Ecto neural progenitor cell (in vitro differentiated cells): Measurements from ENCODE around the gene ATAT1.
A peak's percentile ranks its signal among the peaks of the same experiment; 100 is the strongest.

Experiments
- DNase-seq: peaks from one replicate; pipeline ENCODE4 v3.0.0-alpha.2; 2018; ENCODE audit warnings: low spot score

ATAT1 gene

GRCh38 chr6:30684386-30685156 lies 57.9 kb downstream of the ATAT1 start:
- DNase-seq, result no peak

- DNase-seq, result no peak
These were observed 58.7 kb downstream of the ATAT1 start for GRCh38 chr6:30685157-30686008.

DNA sequence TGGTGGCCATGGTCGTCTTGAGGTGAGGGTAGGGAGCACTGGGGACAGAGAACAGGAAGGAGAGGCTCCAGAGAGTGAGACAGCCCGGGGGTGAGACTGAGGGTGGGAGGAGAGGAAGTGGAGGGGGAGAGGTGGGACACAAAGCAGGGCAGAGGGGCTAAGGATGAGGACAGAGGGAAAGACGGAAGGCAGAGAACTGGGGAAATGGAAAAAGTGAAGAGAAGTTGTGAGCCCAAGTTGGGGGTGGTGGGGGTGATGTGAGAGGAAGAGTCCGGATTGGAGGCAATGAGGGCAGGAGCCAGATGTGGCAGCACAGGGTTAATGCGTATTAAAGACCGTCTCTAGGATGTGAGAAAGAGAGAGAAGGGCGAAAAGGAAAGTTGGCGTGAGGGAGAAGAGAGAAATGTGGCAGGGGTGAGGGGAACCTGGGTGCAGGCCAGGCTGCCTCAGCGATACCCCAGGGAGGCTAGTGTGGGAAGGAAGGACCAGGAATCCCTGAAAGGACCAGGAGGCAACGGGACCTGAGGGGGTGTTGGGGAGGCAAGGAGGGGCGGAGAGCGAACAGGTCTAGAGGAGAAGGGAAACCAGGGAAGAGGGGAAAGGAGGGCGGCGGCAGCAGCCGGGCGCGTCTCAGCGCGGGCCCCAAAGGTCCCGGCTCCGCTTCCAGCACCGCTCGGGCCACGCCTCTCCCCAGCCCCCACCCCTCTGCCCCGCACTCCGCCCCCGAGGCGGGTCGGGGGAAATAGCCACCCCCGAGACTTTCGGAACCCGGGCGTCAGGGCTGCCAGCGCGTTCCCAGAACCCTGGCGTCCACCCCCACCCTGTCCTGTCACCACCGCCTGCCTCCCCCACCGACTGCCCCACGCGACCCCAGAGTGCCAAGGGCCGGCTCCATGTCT lies 59.6 kb downstream of the ATAT1 start, which contains the start of gene PPP1R18:
TSS of gene PPP1R18 (minus strand) at position 637 of the 899 bp plus-strand sequence. CDS start at position 10, 627 bp downstream.
- no peak for DNase-seq

DNA sequence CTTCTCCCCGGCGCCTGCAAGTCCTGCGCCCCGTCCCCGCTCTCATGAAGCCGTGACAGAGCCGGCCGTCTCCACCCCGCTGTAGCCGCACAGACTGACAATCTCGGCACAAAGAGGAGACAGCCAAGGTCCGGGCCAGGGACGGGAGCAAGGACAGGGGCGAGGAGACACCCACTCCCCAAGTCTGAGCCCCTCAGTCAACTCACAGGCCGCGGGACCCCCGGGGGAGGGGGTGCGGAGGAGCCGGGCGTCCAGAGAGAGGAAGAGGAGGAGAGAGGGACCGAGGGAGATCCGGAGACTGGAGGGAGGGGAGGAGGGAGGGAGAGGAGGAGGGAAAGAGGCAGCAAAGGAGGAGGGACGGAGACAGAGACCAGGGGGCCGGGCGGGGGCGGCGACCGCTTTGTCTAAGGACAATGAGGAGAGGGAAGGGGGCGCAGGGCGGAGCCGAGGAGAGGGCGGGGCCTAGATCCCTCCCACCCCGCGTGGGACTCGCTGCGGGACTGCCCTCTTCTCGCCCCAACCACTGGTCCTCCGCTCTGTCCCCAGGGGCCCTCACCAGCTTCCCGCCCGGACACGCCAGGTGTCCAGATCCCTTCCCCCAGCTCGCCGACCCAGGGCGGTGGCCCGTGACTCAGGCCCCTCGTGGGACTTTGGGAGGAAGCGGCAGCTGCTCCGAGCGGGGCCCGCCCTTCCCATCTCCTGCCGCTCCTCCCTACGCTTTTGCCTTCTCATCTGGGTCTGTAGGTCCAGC lies 60.4 kb downstream of the ATAT1 start:
- DNase-seq, result peak; percentile 92

DNA sequence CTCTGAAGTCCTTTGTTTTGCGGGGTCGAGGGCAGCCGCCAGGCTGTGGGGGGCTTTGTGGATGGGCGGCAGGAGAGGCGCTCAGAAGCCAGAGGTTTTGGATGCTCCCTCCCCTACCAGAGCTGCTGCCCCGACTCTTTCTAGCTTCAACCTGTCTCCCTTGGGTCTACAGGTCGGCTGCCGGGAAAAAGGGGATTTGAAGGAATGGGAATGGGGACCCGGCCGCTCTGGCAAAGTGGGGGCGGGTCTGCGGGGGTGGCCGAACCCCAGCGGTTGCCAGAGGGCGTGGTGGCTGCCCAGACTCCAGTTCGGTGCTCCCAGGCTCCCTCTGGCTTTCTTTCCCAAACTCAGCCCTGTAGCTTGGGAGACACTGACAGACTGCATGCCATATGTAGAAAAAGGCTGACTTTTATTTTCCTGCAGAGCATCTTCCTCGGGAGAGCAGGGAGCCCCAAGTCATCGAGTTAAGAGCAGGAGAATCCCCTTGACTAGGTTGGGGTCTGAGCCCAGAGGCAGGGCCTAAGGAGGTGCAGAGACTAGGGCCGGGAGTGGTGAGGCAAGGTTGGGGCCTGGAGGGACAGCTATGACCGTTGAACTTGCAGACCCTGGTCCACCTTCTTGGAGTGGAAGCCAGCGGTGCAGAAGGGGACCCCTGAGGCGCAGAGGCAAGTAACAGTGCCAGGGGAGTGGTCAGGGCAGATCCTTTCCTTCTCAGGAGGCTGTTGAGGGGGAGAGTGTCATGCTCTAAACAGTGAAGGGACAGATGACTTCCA lies 61.2 kb downstream of the ATAT1 start:
- no peak for DNase-seq

DNA sequence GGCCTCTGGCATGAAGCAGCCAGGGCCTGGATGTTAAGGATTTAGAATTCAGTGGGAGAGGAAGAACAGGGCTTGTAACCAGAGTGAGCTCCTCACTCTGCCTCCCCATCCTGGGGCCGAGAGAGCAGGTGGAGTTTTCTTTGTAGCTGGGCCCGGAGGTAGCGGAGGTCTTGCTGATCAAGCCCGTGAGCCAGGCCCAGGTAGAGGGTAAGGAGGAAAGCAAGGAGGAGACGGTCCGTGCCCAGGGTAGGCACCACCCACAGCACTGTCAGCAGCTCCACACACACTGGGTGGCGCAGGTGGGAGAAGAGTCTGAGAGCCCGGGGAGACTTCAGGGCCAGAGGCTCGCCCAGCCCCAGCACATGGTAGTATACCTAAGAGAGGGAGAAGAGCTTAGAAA lies 61.9 kb downstream of the ATAT1 start:
- DNase-seq, result no peak

DNA sequence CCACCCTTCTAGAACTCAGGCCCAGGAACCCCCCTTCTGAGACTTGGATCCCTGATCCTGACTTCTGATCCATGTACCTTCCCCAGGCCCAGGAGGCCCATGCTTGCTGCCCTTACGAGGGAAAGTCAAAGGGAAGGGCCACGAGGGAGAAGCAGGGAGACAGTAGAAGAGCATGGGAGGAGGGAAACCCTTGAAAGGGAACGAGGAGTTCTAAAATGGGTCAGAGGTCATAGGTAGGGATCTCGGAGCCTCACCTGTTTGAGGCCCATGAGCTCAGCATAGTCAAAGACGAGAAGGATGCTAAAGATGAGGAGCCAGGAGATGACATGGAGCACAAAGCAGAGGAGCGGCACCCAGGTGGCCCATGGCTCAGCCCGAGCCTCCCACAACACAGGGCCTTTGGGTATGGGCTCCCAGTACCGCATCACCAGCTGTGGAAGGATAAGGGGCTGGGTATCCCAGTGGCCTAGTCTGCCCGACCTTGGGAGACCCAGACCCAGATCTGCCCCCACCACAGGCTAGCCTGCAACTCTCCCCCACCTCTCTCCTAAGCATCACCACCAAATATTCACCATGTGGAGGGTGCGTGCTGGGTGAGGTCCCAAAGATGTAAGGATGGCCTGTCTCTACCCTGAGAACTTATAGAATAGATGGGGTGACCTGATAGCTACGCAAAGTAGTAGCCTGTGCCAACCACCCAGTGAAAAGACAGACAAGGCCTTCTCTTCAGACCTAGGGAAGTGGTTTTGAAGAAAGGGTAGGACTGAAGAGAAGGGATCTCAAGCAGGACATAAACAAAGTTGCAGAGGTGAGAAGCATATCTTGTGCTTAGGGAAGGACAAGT lies 62.6 kb downstream of the ATAT1 start:
- no peak for DNase-seq

DNA sequence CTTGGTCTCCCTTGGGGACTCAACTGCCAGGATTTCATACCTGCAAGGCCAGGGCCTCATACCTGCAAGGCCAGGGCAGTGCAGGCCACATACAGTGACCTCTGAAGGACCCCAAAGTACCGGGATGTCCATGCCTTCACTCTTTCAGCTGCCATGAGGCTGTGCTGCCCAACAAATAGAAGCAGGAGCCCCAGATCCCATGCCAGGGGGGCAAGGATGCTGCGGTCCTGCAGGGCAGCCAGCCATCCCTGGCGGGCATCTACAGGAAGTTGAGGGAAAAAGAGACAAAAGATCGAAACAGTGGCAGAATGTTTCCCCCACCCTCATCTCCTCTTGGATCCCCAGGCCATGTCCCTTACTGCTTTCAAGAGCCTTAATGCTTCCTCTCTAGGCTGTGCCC lies 63.3 kb downstream of the ATAT1 start:
- DNase-seq, result no peak

DNA sequence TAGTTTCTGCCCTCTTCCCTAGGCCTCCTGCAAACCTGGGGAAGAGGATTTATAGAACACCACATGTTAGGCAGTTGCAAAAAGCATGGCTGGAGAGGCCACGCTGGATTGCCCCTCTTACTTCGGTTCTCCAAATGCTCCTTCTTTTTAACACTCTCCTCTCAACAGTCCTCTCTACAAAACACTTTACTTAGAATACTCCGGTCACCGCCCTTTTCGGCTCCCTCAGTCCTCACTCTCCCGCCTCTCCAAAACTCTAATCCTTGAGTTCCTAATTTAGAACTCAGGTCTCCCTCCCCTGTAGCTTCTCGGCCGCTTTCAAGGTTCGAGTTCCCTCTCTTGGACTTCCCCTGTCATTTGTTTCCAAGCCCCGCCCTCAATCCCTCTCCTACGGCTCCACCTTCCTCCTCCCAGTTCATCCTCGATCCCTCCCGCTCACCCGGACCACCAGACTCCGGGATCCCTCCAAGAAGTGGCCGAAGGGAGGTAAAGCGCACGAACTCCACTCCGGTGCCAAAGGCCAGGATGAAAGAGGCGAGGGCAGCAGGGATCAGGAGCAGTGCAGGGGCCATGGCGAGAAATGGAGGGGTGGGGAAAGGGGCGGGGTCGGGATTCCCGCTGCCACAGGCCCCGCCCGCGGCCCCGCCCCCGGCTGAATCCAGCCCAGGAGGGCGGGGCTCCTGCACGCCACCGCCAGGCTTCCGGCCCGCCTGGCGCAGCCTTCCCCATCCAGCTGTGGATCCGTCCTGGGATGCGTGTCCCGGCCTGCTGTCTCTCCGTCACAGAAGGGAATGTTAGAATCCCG lies 63.9 kb downstream of the ATAT1 start, which contains the start of gene NRM:
TSS of gene NRM (minus strand) at position 582 of the 805 bp plus-strand sequence. CDS start at position 572, 10 bp downstream.
- peak; percentile 90 for DNase-seq

GRCh38 chr6:30691208-30691847 lies 64.7 kb downstream of the ATAT1 start:
- no peak for DNase-seq
